Measurements from ENCODE around the gene AMOT. TPM values are rescaled to one million over a fixed set of nuclear protein-coding genes. Genes with fewer than 3 reads are reported as not detected.

The AMOT gene
- total and polyA plus RNA-seq, 2 of the 4 experiments (the other 2 are of a cell fraction): 4.7 to 9.1 TPM

- dilution Hi-C loops (cut with HindIII; ENCODE audit: low sequenced_read_pairs, unreplicated experiment): no loop called here
- no peak overlapping the region for H4K8ac ChIP-seq (ENCODE audit: low read depth in 2 of 2, low read length in 2 of 2)
- H3K9me1 ChIP-seq (ENCODE audit: insufficient read depth, low read length): no peaks in the 10 kb centered on the region; the same call in 1 of the 2 replicates
- H3K79me1 ChIP-seq (ENCODE audit: low read depth in 1 of 2, low read length in 2 of 2): no peaks in the 10 kb centered on the region
- peaks cover 4% of the 10 kb centered on the region; the same call in 1 of the 2 replicates for H3K36me3 ChIP-seq (ENCODE audit: control insufficient read depth, insufficient read depth, low read length)
- ChIA-PET CTCF (no interaction called here), POLR2A (ENCODE audit: unreplicated experiment) (no interaction called here)
- no peak overlapping the region for H4K5ac ChIP-seq (ENCODE audit: low read depth, low read length)
- H3K4me2 ChIP-seq (ENCODE audit: low read depth, low read length): no peak overlapping the region
- peaks cover 2% of the 10 kb centered on the region for H3K27me3 ChIP-seq (ENCODE audit: control insufficient read depth, insufficient read depth, low read length)
- no peaks in the 10 kb centered on the region for H3K4me1 ChIP-seq (ENCODE audit: control insufficient read depth, insufficient read depth, low read length)
- DNase-seq: no peak
- BruUV-seq (replicated peaks): no TSS peak
- TF ChIP-seq, protein P1, sequence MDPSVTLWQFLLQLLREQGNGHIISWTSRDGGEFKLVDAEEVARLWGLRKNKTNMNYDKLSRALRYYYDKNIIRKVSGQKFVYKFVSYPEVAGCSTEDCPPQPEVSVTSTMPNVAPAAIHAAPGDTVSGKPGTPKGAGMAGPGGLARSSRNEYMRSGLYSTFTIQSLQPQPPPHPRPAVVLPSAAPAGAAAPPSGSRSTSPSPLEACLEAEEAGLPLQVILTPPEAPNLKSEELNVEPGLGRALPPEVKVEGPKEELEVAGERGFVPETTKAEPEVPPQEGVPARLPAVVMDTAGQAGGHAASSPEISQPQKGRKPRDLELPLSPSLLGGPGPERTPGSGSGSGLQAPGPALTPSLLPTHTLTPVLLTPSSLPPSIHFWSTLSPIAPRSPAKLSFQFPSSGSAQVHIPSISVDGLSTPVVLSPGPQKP (IDR thresholded peaks at IDR 0.05; ENCODE audit: borderline replicate concordance, low read depth, low read length): no peak
- TF ChIP-seq MAZ (IDR thresholded peaks at IDR 0.05; ENCODE audit: borderline replicate concordance, low read depth, low read length): no peak
- no peak for TF ChIP-seq NFE2L2 (IDR thresholded peaks at IDR 0.05; ENCODE audit: low read depth, low read length)
- no peak for TF ChIP-seq BHLHE40 (IDR thresholded peaks at IDR 0.05; ENCODE audit: low read depth, low read length)
- TF ChIP-seq RAD21 (IDR thresholded peaks at IDR 0.05; ENCODE audit: low read length): no peak
- TF ChIP-seq CHD1 (IDR thresholded peaks at IDR 0.05; ENCODE audit: low read depth, low read length): no peak
- no peak for TF ChIP-seq RCOR1 (IDR thresholded peaks at IDR 0.05; ENCODE audit: insufficient replicate concordance, low read length)
- TF ChIP-seq MXI1 (IDR thresholded peaks at IDR 0.05; ENCODE audit: borderline replicate concordance, low read depth, low read length): no peak
- no peak for TF ChIP-seq RFX5 (IDR thresholded peaks at IDR 0.05; ENCODE audit: low read depth, low read length)
- TF ChIP-seq CTCF (conservative IDR thresholded peaks at IDR 0.05; ENCODE audit: low read depth, low read length): no peak
- TF ChIP-seq MAFK (IDR thresholded peaks at IDR 0.05; ENCODE audit: low read depth, low read length): no peak
- TF ChIP-seq POLR2A (IDR thresholded peaks at IDR 0.05; ENCODE audit: low read depth, low read length): no peak
- TF ChIP-seq SMC3 (IDR thresholded peaks at IDR 0.05; ENCODE audit: low read depth, low read length): no peak
- TF ChIP-seq, protein P2, sequence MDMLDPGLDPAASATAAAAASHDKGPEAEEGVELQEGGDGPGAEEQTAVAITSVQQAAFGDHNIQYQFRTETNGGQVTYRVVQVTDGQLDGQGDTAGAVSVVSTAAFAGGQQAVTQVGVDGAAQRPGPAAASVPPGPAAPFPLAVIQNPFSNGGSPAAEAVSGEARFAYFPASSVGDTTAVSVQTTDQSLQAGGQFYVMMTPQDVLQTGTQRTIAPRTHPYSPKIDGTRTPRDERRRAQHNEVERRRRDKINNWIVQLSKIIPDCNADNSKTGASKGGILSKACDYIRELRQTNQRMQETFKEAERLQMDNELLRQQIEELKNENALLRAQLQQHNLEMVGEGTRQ (IDR thresholded peaks at IDR 0.05; ENCODE audit: low read depth, low read length): no peak
- TF ChIP-seq CEBPB (IDR thresholded peaks at IDR 0.05; ENCODE audit: low read depth, low read length): no peak
- no peak for TF ChIP-seq FOS (IDR thresholded peaks at IDR 0.05; ENCODE audit: low read depth, low read length)
- no peak overlapping the region for H2BK5ac ChIP-seq (ENCODE audit: low read depth, low read length, poor library complexity, severe bottlenecking)
- no peak overlapping the region for H3K14ac ChIP-seq (replicated peaks; ENCODE audit: low read depth, low read length)
- no peak overlapping the region for H2BK120ac ChIP-seq (ENCODE audit: low read depth, low read length)
- intact Hi-C loops (cut with micrococcal nuclease): no loop called here
- no peak for ATAC-seq (ENCODE audit: low read depth)
- no peak overlapping the region for H2AFZ ChIP-seq (replicated peaks; ENCODE audit: low read length, poor library complexity)
- whole genome bisulfite sequencing, 2 experiments (ENCODE audit: extremely low coverage in 2 of 2, insufficient read length in 1 of 2): no CpG with 5 or more reads among the region's 5 CpGs
- no peaks in the 10 kb centered on the region for H4K20me1 ChIP-seq (ENCODE audit: insufficient read depth, low read length)
- no peak overlapping the region for H4K91ac ChIP-seq (ENCODE audit: insufficient read depth, low read depth, low read length)
- no peak overlapping the region for H3K4ac ChIP-seq (ENCODE audit: low read depth, low read length)
- no peak overlapping the region for H3K27ac ChIP-seq (ENCODE audit: insufficient read depth, low read length)
- no peak overlapping the region for H2BK20ac ChIP-seq (ENCODE audit: low read depth, low read length)
- no peak overlapping the region for H3K9ac ChIP-seq (ENCODE audit: low read depth, low read length)
- H3K56ac ChIP-seq (ENCODE audit: extremely low read depth, insufficient read depth, low read length): no peak overlapping the region
- in situ Hi-C loops (cut with MboI; ENCODE audit: low sequenced_read_pairs): no loop called here
- no peak overlapping the region for H2BK15ac ChIP-seq (ENCODE audit: low read depth, low read length)
- no peak overlapping the region for H2AK5ac ChIP-seq (ENCODE audit: low read depth, low read length)
- no peak overlapping the region for H3K4me3 ChIP-seq (ENCODE audit: insufficient read depth, low read depth, low read length)
- 0 out of 2 replicates have a peak, but pooled peaks cover 2% of the 10 kb centered on the region for H3K9me3 ChIP-seq (ENCODE audit: control insufficient read depth, insufficient read depth, low read length)
- no peak overlapping the region for H3K18ac ChIP-seq (ENCODE audit: low read depth, low read length)
- no peak overlapping the region for H2AK9ac ChIP-seq (replicated peaks; ENCODE audit: low read depth, low read length, poor library complexity)
- no peak overlapping the region for H3K23ac ChIP-seq (ENCODE audit: low read depth, low read length)
Measured at GRCh38 chrX:112785344-112785743, 55.3 kb downstream of the AMOT start.
